NCI-H1436 (cell line): ENCODE data around the gene REEP3.
"Not testable (repeated sequence)": the region's sequence is repeated elsewhere in the genome, so short reads cannot be mapped to it uniquely, and the experiment has no call there.

Experiments used
- DNase-seq: peaks from one replicate; lab custom pipeline; 2025; lab: John Stamatoyannopoulos, UW

Gene REEP3

DNA sequence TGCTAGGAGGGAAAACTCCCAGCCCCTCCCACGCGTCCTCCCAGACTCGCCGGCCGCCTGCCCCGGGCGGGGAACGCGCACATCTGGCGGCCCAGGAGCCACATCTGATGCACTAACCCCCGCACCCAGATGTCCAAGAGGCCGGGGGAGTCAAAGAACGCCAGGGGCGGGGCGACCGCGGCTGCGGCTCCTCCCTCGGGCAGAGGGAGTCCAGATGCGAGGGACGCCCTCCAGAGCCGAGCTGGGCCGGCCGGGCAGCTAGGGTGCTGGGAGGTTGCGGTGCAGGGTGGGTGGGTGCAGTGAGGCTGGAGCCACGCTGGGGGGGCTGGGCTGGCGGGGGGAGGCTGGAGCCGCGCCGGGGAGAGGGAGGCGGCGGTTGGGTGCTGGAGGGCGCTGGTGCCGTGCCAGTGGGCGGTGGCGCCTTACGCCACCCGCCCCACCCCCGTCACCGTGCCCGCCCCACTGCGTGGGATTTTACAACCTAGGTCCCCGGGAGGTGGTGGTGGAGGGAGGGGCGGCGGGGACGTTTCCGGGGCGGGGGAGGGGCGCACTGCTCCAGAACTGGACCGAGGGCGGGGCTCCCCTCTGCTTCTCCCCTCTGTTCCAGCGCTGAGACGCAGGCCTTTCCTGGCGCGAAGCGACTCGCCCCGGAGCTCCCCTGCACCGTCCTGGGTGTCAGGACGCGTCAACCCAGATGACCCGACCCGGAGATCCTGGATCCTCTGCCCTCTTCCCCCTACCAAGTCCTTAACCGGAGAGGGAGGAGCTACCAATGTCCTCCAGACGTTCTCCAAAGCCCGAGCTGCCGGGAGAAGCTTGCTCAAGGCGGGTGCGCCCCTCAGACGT lies 109.1 kb downstream of the REEP3 start:
- DNase-seq = peak; percentile 63

DNA sequence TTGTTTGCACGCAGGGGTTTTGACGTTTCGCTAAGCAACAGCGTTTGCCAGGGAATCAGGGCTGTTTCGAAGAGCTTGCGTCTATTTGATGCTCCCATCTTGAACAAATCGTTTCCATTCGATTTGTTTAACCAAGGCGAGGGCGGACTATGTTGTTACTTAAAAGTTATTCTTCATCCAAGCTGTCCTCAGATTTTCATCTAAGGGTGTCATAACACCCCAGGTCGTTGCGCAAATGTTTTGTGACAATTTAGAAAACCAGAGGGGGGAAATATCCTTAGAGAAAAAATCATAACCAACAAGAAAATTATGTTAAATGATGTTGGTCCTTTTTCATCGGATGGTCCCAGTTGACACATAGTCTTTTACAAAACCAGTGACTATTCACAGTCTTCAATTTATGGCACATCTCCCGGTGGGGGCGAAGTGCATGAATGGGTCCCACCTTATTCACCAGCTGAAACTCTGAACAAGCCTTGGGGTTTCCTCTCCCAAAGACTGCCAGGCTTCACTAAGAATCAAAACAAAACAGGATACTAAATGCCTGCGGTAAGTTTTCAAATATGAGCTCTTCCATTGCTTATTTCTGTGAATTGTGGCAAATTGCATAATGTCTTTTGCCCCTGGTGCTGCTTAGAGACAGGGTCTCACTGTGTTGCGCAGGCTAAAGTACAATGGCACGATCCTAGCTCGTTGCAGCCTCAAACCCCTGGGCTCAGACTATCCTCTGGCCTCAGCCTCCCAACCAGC lies 109.9 kb downstream of the REEP3 start:
- DNase-seq = no peak

DNA sequence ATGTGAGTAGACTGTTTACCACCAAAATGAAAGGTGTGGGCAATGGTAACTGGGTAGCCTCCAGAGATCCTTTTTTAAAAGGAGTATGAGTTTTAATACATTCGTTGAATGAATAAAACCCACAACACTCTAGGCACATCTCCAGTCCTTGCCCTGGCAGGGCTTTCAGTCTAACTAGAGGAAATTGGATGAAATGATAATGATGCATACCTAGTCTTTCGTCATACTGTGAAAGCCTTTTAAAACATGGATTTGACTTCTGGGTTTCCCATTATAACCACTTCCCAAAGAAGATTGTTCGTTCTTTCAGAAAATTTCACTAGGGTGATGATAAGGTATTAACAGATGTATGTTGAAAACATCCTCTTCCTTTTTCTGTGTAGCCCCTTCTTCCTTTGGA lies 110.8 kb downstream of the REEP3 start:
- no peak for DNase-seq

DNA sequence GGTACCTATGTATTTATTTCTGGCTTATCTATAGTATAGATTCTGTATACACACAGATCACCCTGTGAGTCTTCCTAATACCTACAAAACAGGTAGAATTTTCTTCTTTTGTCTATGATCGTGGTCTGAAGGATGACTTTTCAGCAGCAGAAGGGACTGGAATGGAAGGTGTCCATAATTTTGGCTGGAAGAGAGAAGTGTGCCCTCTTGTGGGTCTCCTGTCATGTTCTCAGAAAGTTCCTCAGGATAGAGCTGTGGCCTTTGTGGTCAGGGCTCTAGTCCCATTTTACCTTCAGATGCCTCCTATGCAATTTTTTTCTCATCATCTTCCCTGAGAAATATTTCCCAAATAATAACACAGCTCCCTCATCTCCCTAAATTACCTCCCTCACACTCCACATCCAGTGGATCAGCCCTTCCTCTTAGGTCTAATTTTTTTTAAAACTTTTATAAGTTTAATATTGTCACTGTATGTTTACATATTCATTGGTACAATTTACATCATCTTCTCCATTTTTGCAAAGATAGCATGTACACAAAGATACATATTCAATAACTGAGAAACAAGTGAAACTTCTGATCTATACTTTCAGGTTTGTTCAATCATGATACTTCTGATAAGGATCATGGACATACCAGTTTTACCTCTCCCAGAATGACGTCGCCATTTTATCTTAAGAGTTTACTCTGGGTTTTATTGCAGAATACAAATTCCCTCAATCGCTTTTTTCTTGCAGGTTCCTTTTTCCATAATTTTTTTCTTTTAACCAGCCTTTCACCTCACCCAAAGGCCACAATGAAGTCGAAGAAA lies 112.7 kb downstream of the REEP3 start:
- no peak for DNase-seq

DNA sequence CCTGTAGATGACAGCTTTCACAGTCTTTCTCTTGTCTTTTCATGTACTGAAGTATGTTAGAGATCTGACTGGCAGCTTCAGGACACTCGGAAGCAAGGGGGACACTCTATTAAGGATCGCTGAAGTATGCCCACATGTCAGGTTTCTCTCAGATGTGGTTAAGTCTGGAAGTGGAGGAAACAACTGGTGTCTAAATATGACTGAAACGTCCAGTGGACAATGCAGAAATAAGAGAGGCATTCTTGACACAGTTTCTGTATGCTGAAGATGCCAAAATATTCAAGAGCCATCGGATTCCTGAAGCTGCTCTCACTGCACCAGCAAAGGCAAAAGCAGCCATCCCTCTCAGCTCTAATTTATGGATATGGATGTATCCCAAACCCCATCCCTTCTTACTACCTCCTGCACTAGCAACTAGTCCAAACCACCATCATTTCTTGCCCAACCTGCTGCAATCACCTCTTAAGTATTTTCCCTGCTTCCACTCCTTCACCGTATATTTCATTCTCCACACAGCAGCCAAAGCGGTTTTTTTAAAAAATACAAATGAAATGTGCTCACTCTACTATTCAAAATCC lies 113.4 kb downstream of the REEP3 start:
- no peak for DNase-seq

DNA sequence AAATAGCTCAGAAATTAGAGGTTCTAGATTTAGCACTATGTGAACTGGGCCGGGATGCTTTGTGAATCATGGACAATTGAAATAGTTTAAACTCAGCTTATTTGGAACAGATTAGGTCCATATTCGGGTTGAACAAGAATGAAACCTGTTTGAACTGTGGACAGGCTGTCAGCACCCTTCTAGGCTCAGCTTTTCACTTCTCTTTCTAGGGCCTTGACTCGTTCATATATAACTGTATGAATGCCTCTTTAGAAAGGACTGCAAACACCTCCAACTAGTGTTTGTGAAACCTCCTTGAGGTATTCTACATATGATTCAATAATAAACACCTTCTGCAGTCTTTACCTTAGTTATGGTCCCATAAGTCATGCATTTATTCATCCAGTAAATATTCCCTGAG lies 115.6 kb downstream of the REEP3 start:
- DNase-seq = no peak

DNA sequence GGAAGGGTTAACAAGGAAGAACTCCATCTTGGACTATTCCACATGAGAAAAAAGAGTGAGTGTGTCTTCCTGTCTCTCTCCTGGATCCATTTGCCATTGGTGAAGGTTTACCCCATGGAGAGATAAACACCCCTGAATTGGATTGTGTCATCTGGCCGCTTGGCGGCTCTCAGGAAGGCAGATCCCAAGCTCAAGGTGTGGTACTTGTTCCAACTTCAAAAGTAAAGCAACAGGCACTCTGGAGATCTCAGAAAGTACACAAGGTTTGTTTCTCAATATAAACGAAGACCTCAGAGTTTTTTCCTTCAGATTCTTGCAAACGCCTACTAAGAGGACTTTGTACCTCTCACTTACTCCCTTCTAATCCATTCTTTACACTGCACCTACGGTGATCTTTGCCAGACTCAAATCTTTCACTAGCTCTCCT lies 116.7 kb downstream of the REEP3 start:
- no peak for DNase-seq

DNA sequence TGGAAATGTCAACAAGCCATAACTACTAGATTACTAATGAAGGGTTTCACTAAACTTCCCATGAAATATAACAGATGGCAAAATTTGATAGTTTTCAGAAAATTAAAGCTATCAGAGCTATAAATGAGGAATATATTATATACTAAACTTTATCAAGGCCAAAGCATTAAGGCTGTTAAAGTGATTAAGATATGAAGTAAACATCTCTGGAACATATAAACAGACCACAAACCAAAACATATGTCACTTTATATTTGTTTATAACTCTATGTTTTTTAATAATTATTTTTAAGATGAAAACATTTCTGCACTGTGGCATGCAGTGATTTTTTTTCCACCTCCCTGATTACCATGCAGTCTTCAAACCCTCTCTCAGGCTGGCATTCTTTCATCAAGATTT lies 120.2 kb downstream of the REEP3 start:
- no peak for DNase-seq

DNA sequence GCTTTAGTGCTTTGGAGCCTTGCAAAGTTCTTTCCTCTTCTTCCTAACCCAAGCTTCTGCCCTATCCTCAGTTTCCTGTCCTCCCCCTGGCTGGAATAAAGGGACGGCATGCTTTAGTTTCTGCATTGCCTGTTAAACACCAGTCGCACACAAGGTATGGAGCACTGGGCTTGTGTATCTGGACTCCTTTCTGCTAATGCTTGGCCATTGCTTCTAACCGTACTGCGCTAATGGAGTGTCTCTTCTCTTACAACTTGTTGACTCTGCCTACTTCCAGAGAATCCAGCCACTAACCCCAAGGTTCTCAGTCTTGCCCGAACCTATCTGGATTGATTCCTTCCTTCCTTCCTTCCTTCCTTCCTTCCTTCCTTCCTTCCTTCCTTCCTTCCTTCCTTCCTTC lies 120.6 kb downstream of the REEP3 start:
- DNase-seq = no peak

DNA sequence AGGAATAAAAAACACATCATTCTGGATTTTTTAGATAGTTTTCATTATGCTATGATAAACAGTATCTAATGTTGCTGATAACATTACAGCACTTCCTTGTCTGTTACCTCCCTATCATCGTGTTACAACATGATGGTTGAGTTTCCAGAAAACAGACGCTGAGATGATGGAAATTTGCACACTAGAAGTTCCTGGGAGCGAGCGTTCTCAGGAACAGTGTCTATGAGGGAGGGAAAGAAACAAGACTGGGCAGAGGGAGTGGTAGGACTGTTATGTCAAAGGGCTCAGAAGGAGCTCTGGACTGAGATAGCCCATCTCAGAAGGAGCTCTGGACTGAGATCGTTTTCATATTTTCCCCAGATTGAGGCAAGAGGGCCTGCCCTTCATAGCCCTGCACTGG lies 121.6 kb downstream of the REEP3 start:
- DNase-seq = no peak

DNA sequence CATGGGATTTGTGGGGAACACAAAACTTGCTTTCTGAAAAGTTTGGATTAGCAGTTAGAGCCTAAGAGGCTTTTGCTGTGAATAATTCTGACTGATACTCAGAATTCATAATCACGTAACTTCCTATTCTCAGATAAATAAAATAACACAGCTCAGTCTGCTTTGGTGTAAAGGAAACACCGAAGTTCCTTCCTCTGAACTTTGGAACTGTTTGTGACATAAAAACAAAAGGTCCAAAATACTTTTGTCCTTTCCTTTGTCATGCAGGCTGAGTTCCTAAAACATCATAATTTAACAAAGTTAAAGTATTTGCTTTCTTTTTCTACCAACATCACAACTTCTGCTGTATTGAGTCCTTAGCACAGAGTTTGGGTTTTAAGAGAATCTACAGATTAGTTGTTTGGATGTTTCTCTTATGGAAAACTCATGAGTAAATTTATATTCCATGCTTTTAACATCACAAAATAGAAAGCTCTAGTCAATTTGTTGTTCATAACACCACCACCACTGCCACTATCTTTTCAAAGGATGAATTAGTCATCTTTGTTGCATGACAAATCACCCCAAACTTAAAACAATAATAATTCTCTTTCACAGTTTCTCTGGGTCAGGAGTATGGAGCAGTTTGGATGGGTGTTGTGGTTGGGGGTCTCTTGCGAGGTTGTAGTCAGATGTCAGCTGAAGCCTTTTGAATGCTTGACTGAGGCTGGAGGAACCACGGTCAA lies 123.4 kb downstream of the REEP3 start:
- no peak for DNase-seq

DNA sequence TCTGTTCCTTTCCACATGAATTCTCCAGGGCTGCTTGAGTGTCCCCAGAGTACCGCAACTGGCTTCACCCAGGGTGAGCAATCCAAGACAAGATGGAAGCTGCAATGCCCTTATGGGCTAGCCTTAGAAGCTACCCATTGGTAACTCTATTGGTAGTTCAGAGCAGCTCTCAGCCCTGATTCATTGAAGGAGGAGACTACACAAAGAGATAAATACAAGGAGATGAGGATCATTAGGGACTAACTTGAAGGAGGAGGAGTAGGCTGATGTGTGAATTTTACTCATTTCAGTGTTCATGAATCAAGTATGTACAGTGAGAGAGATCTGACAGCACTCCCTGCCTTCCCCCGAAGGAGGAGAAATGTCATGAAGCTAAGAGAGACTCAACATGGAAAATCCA lies 124.0 kb downstream of the REEP3 start:
- no peak for DNase-seq

DNA sequence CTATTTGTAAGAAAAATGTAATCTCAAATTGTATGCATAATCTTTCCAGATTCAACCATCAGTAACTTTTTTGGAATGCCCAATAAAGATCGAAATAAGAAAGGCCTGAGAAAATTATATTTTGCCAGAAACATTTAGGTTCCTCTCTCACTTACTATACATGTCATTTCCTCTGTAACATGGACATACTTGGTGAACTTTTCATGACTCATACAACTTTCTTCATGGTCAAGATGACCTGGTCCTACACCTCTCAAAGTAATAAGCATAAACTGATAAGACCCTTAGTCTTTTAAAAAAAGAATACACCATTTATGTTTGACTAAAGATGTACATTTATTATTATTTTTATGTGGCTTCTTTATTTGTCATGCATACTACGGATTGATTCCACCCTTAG lies 125.3 kb downstream of the REEP3 start:
- DNase-seq = no peak

DNA sequence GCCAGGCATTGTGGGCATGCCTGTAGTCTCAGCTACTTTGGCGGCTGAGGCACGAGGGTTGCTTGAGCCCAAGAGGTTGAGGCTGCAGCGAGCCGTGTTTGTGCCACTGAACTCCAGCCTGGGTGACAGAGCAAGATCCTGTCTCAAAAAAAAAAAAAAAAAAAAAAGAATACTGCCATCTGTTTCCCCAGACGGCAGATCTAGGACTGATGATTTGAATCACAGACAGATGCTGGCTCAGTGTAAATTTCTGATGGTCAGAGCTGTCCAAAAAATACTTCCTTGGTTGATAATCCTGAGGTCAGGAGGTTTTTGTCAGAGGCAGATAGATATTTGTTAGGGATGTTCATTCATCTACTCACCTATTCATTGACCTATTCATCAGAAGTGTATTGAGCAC lies 130.7 kb downstream of the REEP3 start:
- no peak for DNase-seq

DNA sequence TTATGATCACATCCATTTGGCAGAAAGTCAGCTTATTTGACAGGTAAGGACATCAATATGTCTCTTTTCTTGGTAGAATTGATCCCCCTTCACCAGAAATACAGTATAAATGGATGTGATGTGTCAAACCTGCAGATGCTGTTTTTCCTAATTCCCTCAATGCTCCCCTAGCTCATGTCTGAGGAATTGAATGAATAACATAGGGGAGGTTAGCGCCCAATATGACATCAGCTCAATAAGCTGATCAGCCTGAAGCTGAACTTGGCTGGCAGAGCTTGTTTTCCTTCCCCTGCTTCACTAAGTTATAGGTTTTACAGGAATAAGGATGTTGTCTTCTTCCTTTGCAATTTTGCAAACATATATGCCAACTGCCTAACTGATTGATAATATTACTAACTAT lies 132.5 kb downstream of the REEP3 start:
- DNase-seq = no peak

DNA sequence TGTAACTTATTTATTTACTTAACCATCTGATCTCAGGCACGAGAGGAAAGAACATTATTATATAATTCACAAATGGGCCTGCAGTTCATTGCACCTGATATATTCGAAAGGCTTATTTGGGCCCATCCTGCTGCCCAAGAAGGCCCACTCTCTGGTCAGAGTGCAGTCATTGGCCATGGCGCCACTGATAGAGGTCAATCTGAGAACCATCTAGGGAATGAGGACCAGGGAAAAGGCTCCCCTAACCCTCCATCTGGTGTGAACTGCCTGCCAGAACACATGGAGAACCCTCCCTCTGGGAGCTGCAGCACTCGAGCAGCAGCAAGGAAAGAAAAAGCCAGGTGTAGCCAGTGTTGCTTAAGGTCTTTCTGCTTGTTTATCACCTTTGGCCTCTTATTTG lies 136.6 kb downstream of the REEP3 start:
- no peak for DNase-seq

DNA sequence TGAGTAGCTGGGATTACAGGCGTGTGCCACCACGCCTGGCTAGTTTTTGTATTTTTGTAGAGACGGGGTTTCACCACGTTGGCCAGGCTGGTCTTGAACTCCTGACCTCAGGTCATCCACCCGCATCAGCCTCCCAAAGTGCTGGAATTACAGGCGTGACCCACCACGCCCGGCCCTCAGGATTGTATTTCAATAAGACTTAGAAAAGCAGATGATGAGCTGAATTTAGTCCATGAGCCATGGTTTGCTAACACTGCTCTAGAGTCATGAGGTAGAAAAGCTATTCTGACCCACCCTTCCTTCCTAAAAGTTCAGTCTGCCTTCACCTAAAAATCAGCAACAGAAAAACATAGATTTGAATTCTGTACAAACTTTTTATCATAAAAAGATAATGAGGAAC lies 139.7 kb downstream of the REEP3 start:
- not testable (repeated sequence) for DNase-seq

DNA sequence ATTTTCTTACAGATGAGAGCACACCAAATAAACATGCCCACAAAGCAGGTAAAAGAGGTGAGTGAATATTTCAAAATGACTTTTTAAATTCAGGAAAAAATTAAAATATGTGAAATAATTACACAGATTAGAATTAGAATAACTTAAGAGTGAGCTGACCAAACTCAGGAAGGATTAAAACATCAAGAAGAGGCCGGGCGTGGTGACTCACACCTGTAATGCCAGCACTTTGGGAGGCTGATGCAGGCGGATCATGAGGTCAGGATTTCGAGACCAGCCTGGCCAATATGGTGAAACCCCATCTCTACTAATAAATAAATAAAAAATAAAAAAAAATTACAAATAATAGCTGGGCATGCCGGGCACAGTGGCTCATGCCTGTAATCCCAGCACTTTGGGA lies 140.1 kb downstream of the REEP3 start:
- DNase-seq = no peak

DNA sequence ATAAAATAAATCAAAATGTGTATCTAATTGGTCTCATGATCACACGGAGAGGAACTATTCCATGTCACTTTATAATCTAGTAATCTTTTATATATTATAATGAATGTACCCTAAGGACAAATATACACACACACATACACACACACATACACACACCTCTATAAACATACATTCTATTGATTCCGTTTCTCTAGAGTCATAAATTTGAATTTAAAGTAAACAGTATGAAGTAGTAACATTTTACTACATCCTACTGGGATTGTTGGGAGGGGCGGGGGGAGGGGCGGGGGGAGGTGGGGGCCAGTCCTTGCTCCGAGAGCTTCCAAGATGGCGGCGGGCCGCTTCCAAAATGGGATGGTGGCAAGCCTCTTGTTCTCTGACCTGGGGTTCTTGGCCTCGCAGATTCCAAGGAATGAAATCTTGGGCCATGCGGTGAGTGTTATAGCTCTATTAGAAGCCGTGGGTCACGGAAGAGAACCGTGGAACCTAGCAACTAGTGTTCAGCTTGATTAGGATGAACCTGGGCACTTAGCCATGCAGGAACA lies 143.2 kb downstream of the REEP3 start:
- no peak for DNase-seq

DNA sequence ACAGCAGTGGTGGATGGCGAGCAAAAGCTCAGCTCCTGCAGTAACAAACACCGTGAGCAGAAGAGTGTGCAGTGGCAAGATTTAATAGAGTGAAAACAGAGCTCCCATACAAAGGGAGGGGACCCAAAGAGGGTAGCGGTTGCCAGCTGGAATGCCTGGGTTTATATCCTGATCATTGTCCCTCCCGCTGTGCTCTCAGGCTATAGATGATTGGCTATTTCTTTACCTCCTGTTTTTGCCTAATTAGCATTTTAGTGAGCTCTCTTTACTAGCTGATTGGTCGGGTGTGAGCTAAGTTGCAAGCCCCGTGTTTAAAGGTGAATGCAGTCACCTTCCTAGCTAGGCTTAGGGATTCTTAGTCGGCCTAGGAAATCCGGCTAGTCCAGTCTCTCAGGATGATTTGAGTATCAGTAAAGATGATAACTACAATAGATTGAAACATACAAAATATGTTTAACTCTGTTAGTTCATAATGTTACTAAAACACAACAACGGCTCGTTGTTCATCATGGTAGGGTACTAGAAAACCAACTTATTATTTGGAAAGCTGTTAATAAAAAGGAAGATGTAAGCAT lies 143.9 kb downstream of the REEP3 start:
- DNase-seq = not testable (repeated sequence)

DNA sequence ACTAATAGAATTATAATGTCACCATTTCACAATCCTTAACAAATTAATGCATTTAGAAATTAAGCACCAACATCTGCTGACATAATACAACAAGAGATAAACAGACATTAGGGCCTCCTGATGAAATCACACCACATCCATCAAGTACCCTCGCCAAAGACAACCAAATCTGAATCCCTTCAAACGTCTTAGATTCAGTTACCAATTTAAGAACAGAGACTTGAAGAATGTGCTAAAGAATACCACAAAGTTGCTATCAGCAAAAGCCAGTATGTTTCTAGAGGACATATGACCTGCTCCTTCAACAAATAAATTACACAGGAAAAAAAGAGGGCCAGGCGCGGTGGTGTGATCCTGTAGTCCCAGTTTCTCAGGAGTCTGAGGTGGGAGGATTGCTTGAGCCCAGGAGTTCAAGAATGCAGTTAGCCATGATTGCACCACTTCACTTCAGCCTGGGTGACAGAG lies 144.5 kb downstream of the REEP3 start:
- DNase-seq = no peak
